Tibial nerve (tissue), 4 donors: ENCODE measurements around the gene SMU1. TPM values are rescaled to one million over a fixed set of nuclear protein-coding genes. Genes with fewer than 3 reads are reported as not detected.

Experiments used
- DNase-seq, 2 donors: peaks; one replicate each; pipeline ENCODE4 v3.0.0-alpha.2; 2019; ENCODE audit warnings: low spot score in 2 of 2
- H3K27ac ChIP-seq, 4 donors: fragments of 200-600 bp; sonication (generic) in 3 of 4; one replicate each; pipeline ENCODE4 v1.5.1; 2017 to 2019; ENCODE audit warnings: mild to moderate bottlenecking in 1 of 4
- H3K27me3 ChIP-seq, 2 donors: fragments of 200-600 bp; sonication (generic) in 1 of 2; one replicate each; pipeline versions ENCODE4 v1.5.1 to v1.6.0; 2017 to 2019
- H3K36me3 ChIP-seq, 3 donors: fragments of 200-600 bp; sonication (generic); one replicate each; pipeline ENCODE4 v1.5.1; 2018 to 2019
- H3K4me1 ChIP-seq, 4 donors: fragments of 200-600 bp; sonication (generic) in 3 of 4; one replicate each; pipeline ENCODE4 v1.5.1; 2017 to 2019
- H3K4me3 ChIP-seq, 4 donors: fragments of 200-600 bp; sonication (generic) in 3 of 4; one replicate each; pipeline ENCODE4 v1.5.1; 2017 to 2019; ENCODE audit warnings: mild to moderate bottlenecking in 1 of 4, moderate library complexity in 1 of 4
- H3K9me3 ChIP-seq, 4 donors: fragments of 200-600 bp; sonication (generic) in 3 of 4; one replicate each; pipeline ENCODE4 v1.5.1; 2017 to 2019
- EP300 ChIP-seq, 2 donors: sonication (generic); formaldehyde crosslinking; IDR thresholded peaks; one replicate each; pipeline ENCODE4 v1.6.1; 2017; ENCODE audit warnings: antibody characterized with exemption in 2 of 2, mild to moderate bottlenecking in 1 of 2
- POLR2A ChIP-seq, 2 donors: fragments of 450-650 bp; IDR thresholded peaks; one replicate each; pipeline ENCODE4 v1.6.1; 2017; ENCODE audit warnings: antibody characterized with exemption in 2 of 2, mild to moderate bottlenecking in 2 of 2, moderate library complexity in 2 of 2
- WGBS, 2 donors: methylation state at CpG; one replicate each; pipeline ENCODE4 v1.1.5; 2018; 5-methylcytosine and 5-hydroxymethylcytosine counted together
- total RNA-seq, 4 donors: library from RNA; depleted of rRNA; stranded (reverse); fragments of >200 nt; gene quantifications; one replicate each; pipeline ENCODE4 v1.1.0, GENCODE V29; 2016
- TF ChIP-seq, protein P1 (sequence below), 5 experiments: fragments of 200-600 bp in 3 of 5; fragments of 450-650 bp in 2 of 5; sonication (generic) in 3 of 5; IDR thresholded peaks; one replicate each; pipeline ENCODE4 v1.5.1; 2016 to 2019; ENCODE audit warnings: antibody characterized with exemption in 5 of 5, mild to moderate bottlenecking in 3 of 5, moderate library complexity in 2 of 5

SMU1 gene
- total RNA-seq, 4 donors from 2014 or later = 15.1 to 19.9 (median 16.8) TPM

DNA sequence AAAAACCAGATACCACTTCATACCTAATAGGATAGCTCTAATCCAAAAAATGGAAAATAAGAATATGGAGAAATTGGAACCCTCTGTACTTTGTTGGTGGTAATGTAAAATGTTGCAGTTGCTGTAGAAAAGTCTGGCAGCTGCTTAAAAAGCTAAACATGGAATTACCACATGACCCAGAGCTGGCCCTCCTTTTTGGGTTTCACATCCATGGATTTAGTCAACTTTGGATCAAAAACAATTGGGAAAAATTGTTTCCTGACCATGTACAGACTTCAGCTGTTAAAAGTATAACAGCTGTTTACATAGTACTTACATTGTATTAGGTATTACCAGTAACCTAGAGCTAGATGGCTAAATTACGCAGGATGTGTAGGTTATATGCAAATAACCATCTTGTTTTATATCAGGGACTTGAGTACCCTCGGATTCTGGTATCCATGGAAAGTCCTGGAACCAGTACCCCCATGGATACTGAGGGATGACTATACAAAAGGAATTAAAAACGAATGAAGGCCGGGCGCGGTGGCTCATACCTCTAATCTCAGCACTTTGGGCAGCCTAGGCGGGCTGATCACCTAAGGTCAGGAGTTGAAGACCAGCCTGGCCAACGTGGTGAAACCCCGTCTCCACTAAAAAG lies 35.6 kb downstream of the SMU1 start:
- H3K27me3 ChIP-seq = no peaks in the 10 kb centered on the region
- no peak for TF ChIP-seq EP300 (IDR thresholded peaks at IDR 0.05)
- no peak for TF ChIP-seq POLR2A (IDR thresholded peaks at IDR 0.05)
- WGBS, 2 donors = 89 to 91% methylated on average over 9 of the region's 9 CpGs
- H3K27ac ChIP-seq = no peak overlapping the region
- H3K4me3 ChIP-seq = no peak overlapping the region
- H3K9me3 ChIP-seq = no peaks in the 10 kb centered on the region
- H3K4me1 ChIP-seq = peaks cover 0 to 22% (median 0%) of the 10 kb centered on the region in 4 donors
- DNase-seq = no peak
- H3K36me3 ChIP-seq = peaks cover 0 to 50% (median 24%) of the 10 kb centered on the region in 3 donors

DNA sequence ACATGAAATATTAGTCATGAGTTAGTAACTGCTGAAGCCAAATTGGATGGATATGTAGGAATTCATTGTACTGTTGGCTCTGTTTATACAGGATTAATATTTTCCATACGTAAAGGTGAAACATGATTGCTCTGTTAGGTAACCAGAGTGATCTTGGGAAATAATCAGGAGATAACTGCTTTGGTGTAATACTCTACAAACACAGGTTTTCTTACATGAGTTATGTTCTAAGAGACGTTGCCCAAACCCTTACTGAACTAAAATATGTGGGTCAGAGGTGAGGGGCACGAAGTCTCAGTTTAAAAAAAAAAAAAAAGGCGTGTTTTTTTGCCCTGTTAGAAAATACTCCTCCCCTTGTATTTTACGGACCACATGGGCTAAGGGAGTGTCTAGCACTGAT lies 43.6 kb downstream of the SMU1 start:
- no peak overlapping the region for H3K4me3 ChIP-seq
- TF ChIP-seq POLR2A (IDR thresholded peaks at IDR 0.05) = no peak
- TF ChIP-seq, protein P1, sequence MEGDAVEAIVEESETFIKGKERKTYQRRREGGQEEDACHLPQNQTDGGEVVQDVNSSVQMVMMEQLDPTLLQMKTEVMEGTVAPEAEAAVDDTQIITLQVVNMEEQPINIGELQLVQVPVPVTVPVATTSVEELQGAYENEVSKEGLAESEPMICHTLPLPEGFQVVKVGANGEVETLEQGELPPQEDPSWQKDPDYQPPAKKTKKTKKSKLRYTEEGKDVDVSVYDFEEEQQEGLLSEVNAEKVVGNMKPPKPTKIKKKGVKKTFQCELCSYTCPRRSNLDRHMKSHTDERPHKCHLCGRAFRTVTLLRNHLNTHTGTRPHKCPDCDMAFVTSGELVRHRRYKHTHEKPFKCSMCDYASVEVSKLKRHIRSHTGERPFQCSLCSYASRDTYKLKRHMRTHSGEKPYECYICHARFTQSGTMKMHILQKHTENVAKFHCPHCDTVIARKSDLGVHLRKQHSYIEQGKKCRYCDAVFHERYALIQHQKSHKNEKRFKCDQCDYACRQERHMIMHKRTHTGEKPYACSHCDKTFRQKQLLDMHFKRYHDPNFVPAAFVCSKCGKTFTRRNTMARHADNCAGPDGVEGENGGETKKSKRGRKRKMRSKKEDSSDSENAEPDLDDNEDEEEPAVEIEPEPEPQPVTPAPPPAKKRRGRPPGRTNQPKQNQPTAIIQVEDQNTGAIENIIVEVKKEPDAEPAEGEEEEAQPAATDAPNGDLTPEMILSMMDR (IDR thresholded peaks at IDR 0.05) = no peak
- no peaks in the 10 kb centered on the region for H3K9me3 ChIP-seq
- WGBS, 2 donors = 69 to 73% methylated on average over 5 of the region's 5 CpGs
- H3K36me3 ChIP-seq = peaks cover 0 to 82% (median 25%) of the 10 kb centered on the region in 3 donors
- no peaks in the 10 kb centered on the region for H3K27me3 ChIP-seq
- no peak overlapping the region for H3K27ac ChIP-seq
- DNase-seq = no peak
- H3K4me1 ChIP-seq = peaks cover 2 to 34% (median 14%) of the 10 kb centered on the region in 4 donors

DNA sequence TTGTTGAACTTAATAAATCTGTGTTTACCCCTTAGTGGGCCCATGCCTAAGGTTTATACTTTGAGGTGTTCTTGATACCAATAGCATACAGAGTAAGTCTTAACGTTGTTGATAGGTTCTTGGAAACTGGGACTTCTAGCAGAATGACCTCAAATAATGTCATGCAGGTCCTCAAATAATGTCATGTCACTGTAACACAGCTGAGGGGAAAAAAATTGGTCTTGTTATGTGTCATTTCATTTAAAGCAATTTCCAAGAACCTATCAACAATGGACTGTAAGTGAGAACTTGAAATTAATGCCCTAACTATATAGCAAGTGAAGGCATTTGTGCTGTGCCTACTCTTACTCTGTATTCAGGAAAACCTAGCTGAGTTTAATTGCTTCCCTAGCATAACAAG lies 44.2 kb downstream of the SMU1 start:
- Histone ChIP-seq H3K4me1 (peaks cover 2 to 40% (median 20%) of the 10 kb centered on the region in 4 donors), H3K4me3 (no peak overlapping the region), H3K27ac (no peak overlapping the region), H3K9me3 (no peaks in the 10 kb centered on the region), H3K36me3 (peaks cover 0 to 81% (median 21%) of the 10 kb centered on the region in 3 donors), H3K27me3 (no peaks in the 10 kb centered on the region)
- TF ChIP-seq, protein P1 (IDR thresholded peaks at IDR 0.05) = no peak
- TF ChIP-seq EP300 (IDR thresholded peaks at IDR 0.05) (no peak), POLR2A (IDR thresholded peaks at IDR 0.05) (no peak)
- no peak for DNase-seq
- 69 to 77% methylated on average over 1 of the region's 1 CpG for WGBS, 2 donors

DNA sequence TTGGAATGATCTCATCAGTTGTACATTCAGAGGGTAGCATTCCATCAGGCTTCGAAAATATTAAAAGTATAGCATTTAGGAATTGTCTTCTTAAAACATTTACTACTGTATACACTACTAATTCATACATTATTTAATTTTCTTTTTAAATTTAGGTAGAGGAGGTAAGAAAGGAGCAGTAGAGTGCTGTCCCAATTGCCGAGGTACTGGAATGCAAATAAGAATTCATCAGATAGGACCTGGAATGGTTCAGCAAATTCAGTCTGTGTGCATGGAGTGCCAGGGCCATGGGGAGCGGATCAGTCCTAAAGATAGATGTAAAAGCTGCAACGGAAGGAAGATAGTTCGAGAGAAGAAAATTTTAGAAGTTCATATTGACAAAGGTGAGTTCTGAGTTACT lies 46.2 kb downstream of the SMU1 start:
- no peak for TF ChIP-seq EP300 (IDR thresholded peaks at IDR 0.05)
- TF ChIP-seq, protein P1 (IDR thresholded peaks at IDR 0.05) = no peak
- no peak for TF ChIP-seq POLR2A (IDR thresholded peaks at IDR 0.05)
- Histone ChIP-seq H3K4me3 (no peak overlapping the region), H3K36me3 (peaks cover 0 to 62% (median 6%) of the 10 kb centered on the region in 3 donors), H3K9me3 (no peaks in the 10 kb centered on the region), H3K4me1 (peaks cover 2 to 53% (median 31%) of the 10 kb centered on the region in 4 donors), H3K27ac (no peak overlapping the region), H3K27me3 (no peaks in the 10 kb centered on the region)
- 80 to 82% methylated on average over 5 of the region's 5 CpGs for WGBS, 2 donors
- DNase-seq = no peak

DNA sequence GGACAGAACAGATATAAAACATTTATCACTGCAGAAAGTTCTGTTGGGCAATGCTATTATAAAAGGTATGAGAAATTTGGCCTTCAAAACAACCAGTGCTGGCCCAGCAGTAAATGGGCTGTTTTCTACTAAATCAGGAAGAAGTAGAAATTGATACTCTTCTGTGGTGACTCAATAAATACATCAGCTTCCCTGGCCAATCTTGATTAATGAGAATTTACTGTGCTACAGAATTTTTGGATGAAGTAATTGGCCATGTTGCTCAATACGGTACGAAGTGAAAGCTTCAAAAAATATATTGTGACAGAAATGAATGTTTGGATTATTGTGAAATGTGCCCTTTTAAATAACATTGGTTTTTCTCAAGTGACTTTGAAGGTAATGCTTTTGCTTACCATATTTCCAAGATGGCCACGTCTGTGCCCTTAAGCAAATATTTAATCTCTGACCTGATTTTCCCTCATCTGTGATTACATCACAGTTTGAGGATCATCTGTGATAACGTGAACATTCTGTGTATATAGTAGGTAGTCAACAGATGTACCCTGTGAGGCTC lies 47.2 kb downstream of the SMU1 start:
- no peak overlapping the region for H3K4me3 ChIP-seq
- H3K36me3 ChIP-seq = peaks cover 0 to 52% (median 0%) of the 10 kb centered on the region in 3 donors
- peak in 1 of 2 donors; percentile 37 for TF ChIP-seq EP300 (IDR thresholded peaks at IDR 0.05)
- TF ChIP-seq POLR2A (IDR thresholded peaks at IDR 0.05) = no peak
- WGBS, 2 donors = 29 to 33% methylated on average over 4 of the region's 4 CpGs
- H3K4me1 ChIP-seq = peaks cover 2 to 53% (median 32%) of the 10 kb centered on the region in 4 donors
- no peaks in the 10 kb centered on the region for H3K9me3 ChIP-seq
- no peak for DNase-seq
- H3K27ac ChIP-seq = peak overlapping the region in 2 of 4 donors; percentile 40 to 47
- no peaks in the 10 kb centered on the region for H3K27me3 ChIP-seq
